ENCODE results near the gene AGRN. TPM values are rescaled to one million over a fixed set of nuclear protein-coding genes. Genes with fewer than 3 reads are reported as not detected.
"Not testable (repeated sequence)": the region's sequence is repeated elsewhere in the genome, so short reads cannot be mapped to it uniquely, and the experiment has no call there.

AGRN gene
- total RNA-seq, 1 experiment from 2014 or later = 286 TPM

- no peaks in the 10 kb centered on the region for H3K27me3 Mint-ChIP-seq (ENCODE audit: insufficient read depth, unreplicated experiment)
- peaks cover 8% of the 10 kb centered on the region for H3K36me3 Mint-ChIP-seq (ENCODE audit: insufficient read depth, unreplicated experiment)
- no peak overlapping the region for H3K4me3 Mint-ChIP-seq (ENCODE audit: unreplicated experiment)
- TF ChIP-seq, protein P1, sequence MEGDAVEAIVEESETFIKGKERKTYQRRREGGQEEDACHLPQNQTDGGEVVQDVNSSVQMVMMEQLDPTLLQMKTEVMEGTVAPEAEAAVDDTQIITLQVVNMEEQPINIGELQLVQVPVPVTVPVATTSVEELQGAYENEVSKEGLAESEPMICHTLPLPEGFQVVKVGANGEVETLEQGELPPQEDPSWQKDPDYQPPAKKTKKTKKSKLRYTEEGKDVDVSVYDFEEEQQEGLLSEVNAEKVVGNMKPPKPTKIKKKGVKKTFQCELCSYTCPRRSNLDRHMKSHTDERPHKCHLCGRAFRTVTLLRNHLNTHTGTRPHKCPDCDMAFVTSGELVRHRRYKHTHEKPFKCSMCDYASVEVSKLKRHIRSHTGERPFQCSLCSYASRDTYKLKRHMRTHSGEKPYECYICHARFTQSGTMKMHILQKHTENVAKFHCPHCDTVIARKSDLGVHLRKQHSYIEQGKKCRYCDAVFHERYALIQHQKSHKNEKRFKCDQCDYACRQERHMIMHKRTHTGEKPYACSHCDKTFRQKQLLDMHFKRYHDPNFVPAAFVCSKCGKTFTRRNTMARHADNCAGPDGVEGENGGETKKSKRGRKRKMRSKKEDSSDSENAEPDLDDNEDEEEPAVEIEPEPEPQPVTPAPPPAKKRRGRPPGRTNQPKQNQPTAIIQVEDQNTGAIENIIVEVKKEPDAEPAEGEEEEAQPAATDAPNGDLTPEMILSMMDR (IDR thresholded peaks at IDR 0.05; ENCODE audit: unreplicated experiment) = no peak
- H3K27ac Mint-ChIP-seq (ENCODE audit: low read depth, unreplicated experiment) = no peak overlapping the region
- peaks cover 9% of the 10 kb centered on the region for H3K9me3 Mint-ChIP-seq (ENCODE audit: unreplicated experiment)
- DNase-seq (ENCODE audit: unreplicated experiment) = no peak
- H3K4me1 Mint-ChIP-seq (ENCODE audit: insufficient read depth, unreplicated experiment) = no peaks in the 10 kb centered on the region
- BruUV-seq (replicated peaks) = no TSS peak
- ChIA-PET POLR2A (no interaction called here), CTCF (interaction anchor here (0.7 kb wide), 1 partner anchor 25 kb away, joined by 3 read pairs; no protein-coding TSS in a partner anchor)
- intact Hi-C loops (cut with micrococcal nuclease) = no loop called here
These were observed 75.1 kb downstream of the AGRN start for GRCh38 chr1:1094981-1095380.

- H3K36me3 Mint-ChIP-seq (ENCODE audit: insufficient read depth, unreplicated experiment); intact Hi-C loops (cut with micrococcal nuclease); H3K27me3 Mint-ChIP-seq (ENCODE audit: insufficient read depth, unreplicated experiment); BruUV-seq (replicated peaks); H3K4me3 Mint-ChIP-seq (ENCODE audit: unreplicated experiment); DNase-seq (ENCODE audit: unreplicated experiment); POLR2A ChIA-PET; CTCF ChIA-PET; H3K27ac Mint-ChIP-seq (ENCODE audit: low read depth, unreplicated experiment); H3K4me1 Mint-ChIP-seq (ENCODE audit: insufficient read depth, unreplicated experiment): not testable (repeated sequence)
- peaks cover 17% of the 10 kb centered on the region for H3K9me3 Mint-ChIP-seq (ENCODE audit: unreplicated experiment)
These were observed 76.2 kb downstream of the AGRN start for GRCh38 chr1:1096136-1096535.

DNA sequence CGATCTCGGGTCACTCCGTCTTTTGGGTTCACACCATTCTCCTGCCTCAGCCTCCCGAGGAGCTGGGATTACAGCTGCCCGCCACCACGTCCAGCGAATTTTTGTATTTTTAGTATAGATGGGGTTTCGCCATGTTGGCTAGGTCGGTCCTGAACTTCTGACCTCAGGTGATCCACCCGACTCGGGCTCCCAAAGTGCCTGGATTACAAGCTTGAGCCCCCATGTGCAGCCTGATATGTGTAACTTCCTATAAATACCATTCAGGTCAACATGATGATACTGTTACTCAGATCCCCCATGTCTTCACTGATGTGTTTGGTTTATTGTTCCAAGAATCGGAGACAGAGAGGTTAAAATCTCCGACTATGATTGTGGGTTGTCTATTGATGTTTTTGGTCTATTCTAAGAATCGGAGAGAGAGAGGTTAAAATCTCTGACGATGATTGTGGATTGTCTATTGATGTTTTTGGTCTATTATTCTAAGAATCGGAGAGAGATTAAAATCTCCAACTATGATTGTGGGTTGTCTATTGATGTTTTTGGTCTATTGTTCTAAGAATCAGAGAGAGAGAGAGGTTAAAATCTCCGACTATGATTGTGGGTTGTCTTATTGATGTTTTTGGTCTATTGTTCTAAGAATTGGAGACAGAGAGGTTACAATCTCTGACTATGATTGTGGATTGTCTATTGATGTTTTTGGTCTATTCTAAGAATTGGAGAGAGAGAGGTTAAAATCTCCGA is 78.9 kb downstream of the AGRN start:
- Mint-ChIP-seq H3K9me3 (ENCODE audit: unreplicated experiment) (peaks cover 17% of the 10 kb centered on the region), H3K36me3 (ENCODE audit: insufficient read depth, unreplicated experiment) (peaks cover 4% of the 10 kb centered on the region), H3K4me1 (ENCODE audit: insufficient read depth, unreplicated experiment) (no peaks in the 10 kb centered on the region), H3K4me3 (ENCODE audit: unreplicated experiment) (no peak overlapping the region), H3K27me3 (ENCODE audit: insufficient read depth, unreplicated experiment) (no peaks in the 10 kb centered on the region), H3K27ac (ENCODE audit: low read depth, unreplicated experiment) (no peak overlapping the region)
- CTCF ChIA-PET = no interaction called here
- BruUV-seq (replicated peaks) = no TSS peak
- DNase-seq (ENCODE audit: unreplicated experiment) = no peak
- TF ChIP-seq, protein P1 (IDR thresholded peaks at IDR 0.05; ENCODE audit: unreplicated experiment) = no peak
- intact Hi-C loops (cut with micrococcal nuclease) = no loop called here
- POLR2A ChIA-PET = interaction anchor here (0.8 kb wide), 1 partner anchor 152 kb away, joined by 3 read pairs; no protein-coding TSS in a partner anchor

- no peaks in the 10 kb centered on the region for H3K4me1 Mint-ChIP-seq (ENCODE audit: insufficient read depth, unreplicated experiment)
- BruUV-seq (replicated peaks) = no TSS peak
- H3K27ac Mint-ChIP-seq (ENCODE audit: low read depth, unreplicated experiment) = no peak overlapping the region
- H3K36me3 Mint-ChIP-seq (ENCODE audit: insufficient read depth, unreplicated experiment) = no peaks in the 10 kb centered on the region
- intact Hi-C loops (cut with micrococcal nuclease) = no loop called here
- peaks cover 17% of the 10 kb centered on the region for H3K9me3 Mint-ChIP-seq (ENCODE audit: unreplicated experiment)
- CTCF ChIA-PET = no interaction called here
- TF ChIP-seq, protein P1 (IDR thresholded peaks at IDR 0.05; ENCODE audit: unreplicated experiment) = no peak
- DNase-seq (ENCODE audit: unreplicated experiment) = no peak
- H3K27me3 Mint-ChIP-seq (ENCODE audit: insufficient read depth, unreplicated experiment) = no peaks in the 10 kb centered on the region
- no peak overlapping the region for H3K4me3 Mint-ChIP-seq (ENCODE audit: unreplicated experiment)
- POLR2A ChIA-PET = no interaction called here
These were observed 79.7 kb downstream of the AGRN start for GRCh38 chr1:1099506-1100183.
